OCI-LY7 (cell line): Measurements from ENCODE around the gene ZFP36. TPM values are rescaled to one million over a fixed set of nuclear protein-coding genes. Genes with fewer than 3 reads are reported as not detected.

Experiments used
- BruUV-seq: library from RNA; stranded (reverse); fragments of 400-500 nt; replicated peaks from 2 replicates; lab custom pipeline; 2021; lab: Mats Ljungman, UMichigan
- CTCF ChIA-PET: fragments of 300-600 bp; sonication (Branson Sonifier 250); formaldehyde crosslinking; loops from one replicate; lab custom pipeline; 2022; ENCODE audit warnings: antibody characterized with exemption; ENCODE audit not compliant: unreplicated experiment; lab: Charles Lee
- POLR2A ChIA-PET: fragments of 300-600 bp; sonication (Branson Sonifier 250); formaldehyde crosslinking; loops from one replicate; lab custom pipeline; 2022; ENCODE audit warnings: antibody characterized with exemption; lab: Charles Lee
- DNase-seq: peaks from one replicate; pipeline ENCODE4 v3.0.0-alpha.2; 2015; ENCODE audit warnings: low spot score
- H2AFZ ChIP-seq: fragments of 200-600 bp; sonication (generic), shearing (Covaris generic); 2 replicates; pipeline ENCODE4 v1.6.1; 2014; ENCODE audit warnings: mild to moderate bottlenecking, antibody characterized with exemption, low read length, moderate library complexity
- H3K27ac ChIP-seq: fragments of 200-600 bp; sonication (generic); 2 replicates; pipeline ENCODE4 v1.5.1; 2014; ENCODE audit warnings: mixed run types, low read depth, mild to moderate bottlenecking, moderate library complexity, low read length, inconsistent platforms; ENCODE audit not compliant: poor library complexity, severe bottlenecking
- H3K36me3 ChIP-seq: fragments of 200-600 bp; sonication (generic); 2 replicates; pipeline ENCODE4 v1.6.1; 2014; ENCODE audit warnings: mild to moderate bottlenecking, antibody characterized with exemption, low read length, moderate library complexity, mixed read lengths; ENCODE audit not compliant: insufficient read depth
- H3K4me1 ChIP-seq: fragments of 200-600 bp; sonication (generic); 2 replicates; pipeline ENCODE4 v1.5.1; 2014; ENCODE audit warnings: mild to moderate bottlenecking, low read length; ENCODE audit not compliant: insufficient read depth, poor library complexity, severe bottlenecking
- H3K4me2 ChIP-seq: fragments of 200-600 bp; sonication (generic); 2 replicates; pipeline ENCODE4 v1.6.1; 2014; ENCODE audit warnings: mild to moderate bottlenecking, low read length
- H3K4me3 ChIP-seq: fragments of 200-600 bp; sonication (generic); 2 replicates; pipeline ENCODE4 v1.5.1; 2014; ENCODE audit warnings: mild to moderate bottlenecking, low read depth, low read length; ENCODE audit not compliant: poor library complexity, severe bottlenecking
- H3K79me2 ChIP-seq: fragments of 200-600 bp; sonication (generic); 2 replicates; pipeline ENCODE4 v1.6.1; 2016; ENCODE audit warnings: low read depth, mild to moderate bottlenecking, low read length, moderate library complexity, mixed read lengths; ENCODE audit not compliant: insufficient read depth
- H3K9me2 ChIP-seq: fragments of 200-600 bp; sonication (generic); 2 replicates; pipeline ENCODE4 v1.6.1; 2016; ENCODE audit warnings: mild to moderate bottlenecking, low read length, mixed read lengths; ENCODE audit not compliant: insufficient read depth
- H3K9me3 ChIP-seq: fragments of 200-600 bp; sonication (generic); 2 replicates; pipeline ENCODE4 v1.6.1; 2014; ENCODE audit warnings: mild to moderate bottlenecking, mixed run types, low read length, mixed read lengths
- H4K20me1 ChIP-seq: fragments of 200-600 bp; sonication (generic); 2 replicates; pipeline ENCODE4 v1.6.1; 2014; ENCODE audit warnings: mild to moderate bottlenecking, antibody characterized with exemption, low read length, moderate library complexity, mixed read lengths; ENCODE audit not compliant: insufficient read depth
- CTCF ChIP-seq: fragments of 200-600 bp; sonication (generic); conservative IDR thresholded peaks from 2 replicates; pipeline ENCODE4 v1.5.1; 2014; ENCODE audit warnings: mild to moderate bottlenecking, antibody characterized with exemption, low read length, moderate library complexity, mixed read lengths
- EZH2phosphoT487 ChIP-seq: fragments of 200-600 bp; sonication (generic); IDR thresholded peaks from 2 replicates; pipeline ENCODE4 v1.6.1; 2018; ENCODE audit warnings: low read depth, borderline replicate concordance, mild to moderate bottlenecking, mixed run types, antibody characterized with exemption, low read length, moderate library complexity, mixed read lengths
- intact Hi-C: fragments of 100-400 bp; cut with micrococcal nuclease; formaldehyde crosslinking; loops from one replicate; pipeline ENCODE4 v1.10.0; 2022; ENCODE audit not compliant: unreplicated experiment
- total RNA-seq, 2 experiments: library from RNA; depleted of rRNA in 1 of 2; stranded (reverse); fragments of >200 nt in 1 of 2; shearing (Covaris generic) in 1 of 2; gene quantifications; 2 replicates each; pipeline ENCODE4 v1.2.3, GENCODE V29; 2014 to 2022

Gene ZFP36
- total RNA-seq, 2 experiments from 2014 or later = 21.8 to 55.9 TPM

GRCh38 chr19:39384839-39385568, 21.6 kb upstream of the ZFP36 start:
- no peak for DNase-seq
- H3K9me2 ChIP-seq = no peaks in the 10 kb centered on the region
- no peak overlapping the region for H3K27ac ChIP-seq
- no peak overlapping the region for H3K4me3 ChIP-seq
- ChIA-PET CTCF (no interaction called here), POLR2A (no interaction called here)
- H3K9me3 ChIP-seq = no peaks in the 10 kb centered on the region
- peaks cover 4% of the 10 kb centered on the region; the same call in 1 of the 2 replicates for H3K79me2 ChIP-seq
- TF ChIP-seq CTCF = no peak
- TF ChIP-seq EZH2phosphoT487 = no peak
- BruUV-seq = no TSS peak
- H4K20me1 ChIP-seq = 0 out of 2 replicates have a peak, but pooled peaks cover 3% of the 10 kb centered on the region
- intact Hi-C loops = no loop called here
- H2AFZ ChIP-seq = no peak overlapping the region
- H3K4me1 ChIP-seq = peaks cover 7% of the 10 kb centered on the region
- no peak overlapping the region for H3K4me2 ChIP-seq
- peaks cover 87% of the 10 kb centered on the region for H3K36me3 ChIP-seq

GRCh38 chr19:39385629-39386411, 20.8 kb upstream of the ZFP36 start:
- TSS peak; percentile 86 for BruUV-seq
- intact Hi-C loops = no loop called here
- Histone ChIP-seq H3K27ac (no peak overlapping the region), H4K20me1 (0 out of 2 replicates have a peak, but pooled peaks cover 3% of the 10 kb centered on the region), H2AFZ (no peak overlapping the region), H3K4me2 (no peak overlapping the region), H3K9me2 (no peaks in the 10 kb centered on the region), H3K36me3 (peaks cover 78% of the 10 kb centered on the region), H3K79me2 (peaks cover 11% of the 10 kb centered on the region; the same call in 1 of the 2 replicates), H3K4me1 (peaks cover 10% of the 10 kb centered on the region), H3K4me3 (no peak overlapping the region), H3K9me3 (no peaks in the 10 kb centered on the region)
- ChIA-PET CTCF (no interaction called here), POLR2A (no interaction called here)
- DNase-seq = no peak
- no peak for TF ChIP-seq EZH2phosphoT487
- no peak for TF ChIP-seq CTCF
